Skin epidermis (tissue), 12 donors: ENCODE measurements around the gene SLC2A2.

Experiments used
- H3K27ac ChIP-seq, 21 experiments: fragments of 200-600 bp; sonication (generic) in 11 of 21; one replicate each; pipeline ENCODE4 v1.5.0; 2020; ENCODE audit warnings: mild to moderate bottlenecking in 3 of 21, inconsistent platforms in 2 of 21, moderate library complexity in 2 of 21
- H3K4me3 ChIP-seq, 7 experiments: fragments of 200-600 bp; sonication (generic) in 2 of 7; one replicate each; pipeline ENCODE4 v1.5.0; 2020; ENCODE audit warnings: inconsistent platforms in 2 of 7, mild to moderate bottlenecking in 2 of 7, moderate library complexity in 1 of 7

Gene SLC2A2

GRCh38 chr3:171026597-171027293 lies at the start of gene SLC2A2:
Gene SLC2A2 (minus strand): TSS chr3:171026720. CDS start chr3:171026670, 50 bp downstream.
- H3K4me3 ChIP-seq: no peak within 1 kb of the TSS
- H3K27ac ChIP-seq: no peak within 1 kb of the TSS

GRCh38 chr3:171072432-171072831 lies 45.9 kb upstream of the SLC2A2 start:
- H3K27ac ChIP-seq: no peak overlapping the region
- H3K4me3 ChIP-seq: no peak overlapping the region

GRCh38 chr3:171068658-171069057 lies 42.1 kb upstream of the SLC2A2 start:
- no peak overlapping the region for H3K27ac ChIP-seq
- no peak overlapping the region for H3K4me3 ChIP-seq

DNA sequence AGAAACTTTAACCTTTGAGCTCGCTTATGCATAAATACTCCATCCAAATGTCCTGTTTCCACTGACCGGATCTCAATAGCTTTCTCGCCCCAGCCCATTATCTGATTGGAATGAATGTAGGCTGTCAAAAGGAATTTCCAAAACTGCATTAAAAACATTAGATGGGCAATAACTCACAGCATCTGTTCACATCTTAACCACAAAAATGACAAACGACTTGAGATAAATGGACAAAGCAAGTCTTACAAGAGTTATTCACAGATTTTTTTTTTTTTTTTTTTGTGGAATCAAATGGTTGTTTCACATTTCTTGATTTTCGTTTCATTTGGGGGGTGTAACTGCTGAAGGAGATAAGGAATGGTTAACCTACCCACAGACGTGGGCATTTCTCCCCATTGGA lies 39.7 kb upstream of the SLC2A2 start:
- no peak overlapping the region for H3K27ac ChIP-seq
- H3K4me3 ChIP-seq: no peak overlapping the region

DNA sequence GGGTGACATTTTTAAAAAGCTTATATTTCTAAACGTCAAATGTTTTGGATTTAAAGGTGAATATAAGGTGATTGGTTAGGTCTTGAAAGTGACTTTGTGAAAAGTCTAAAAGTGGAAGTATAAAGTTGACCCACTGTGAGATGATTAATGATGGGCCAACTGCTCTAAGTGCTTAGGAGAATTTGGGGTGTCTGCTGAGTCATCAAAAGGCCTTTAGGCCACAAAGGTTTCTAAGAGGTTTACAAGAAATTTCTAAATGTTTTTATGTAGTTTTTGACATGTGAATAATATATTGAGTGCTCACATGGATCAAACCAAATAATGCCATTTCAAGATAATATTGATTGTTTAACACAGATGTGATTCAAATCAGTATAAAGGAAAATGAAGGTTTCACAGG lies 39.2 kb upstream of the SLC2A2 start:
- no peak overlapping the region for H3K4me3 ChIP-seq
- H3K27ac ChIP-seq: no peak overlapping the region

DNA sequence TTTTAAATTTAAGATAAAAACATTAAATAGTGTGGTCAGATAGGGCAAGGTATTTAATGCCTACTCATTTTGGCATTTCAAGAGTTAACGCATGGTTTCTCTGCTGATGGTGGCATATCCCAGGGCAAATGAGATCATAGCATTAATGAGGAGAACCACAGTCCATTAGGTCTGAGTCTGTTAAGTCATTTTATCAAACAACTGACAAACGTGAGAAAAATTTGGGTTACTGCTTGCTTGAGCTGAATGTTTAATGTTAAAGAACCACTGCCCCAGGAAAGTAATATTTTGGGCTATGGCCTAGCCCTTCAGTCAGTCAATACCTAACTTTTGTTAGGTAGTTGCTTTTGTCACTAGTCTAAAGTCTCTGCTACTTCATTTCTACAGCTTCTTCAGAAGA lies 37.9 kb upstream of the SLC2A2 start:
- Histone ChIP-seq H3K27ac (no peak overlapping the region), H3K4me3 (no peak overlapping the region)

- Histone ChIP-seq H3K27ac (no peak overlapping the region), H3K4me3 (no peak overlapping the region)
Observed at GRCh38 chr3:171061749-171062148, 35.2 kb upstream of the SLC2A2 start.

DNA sequence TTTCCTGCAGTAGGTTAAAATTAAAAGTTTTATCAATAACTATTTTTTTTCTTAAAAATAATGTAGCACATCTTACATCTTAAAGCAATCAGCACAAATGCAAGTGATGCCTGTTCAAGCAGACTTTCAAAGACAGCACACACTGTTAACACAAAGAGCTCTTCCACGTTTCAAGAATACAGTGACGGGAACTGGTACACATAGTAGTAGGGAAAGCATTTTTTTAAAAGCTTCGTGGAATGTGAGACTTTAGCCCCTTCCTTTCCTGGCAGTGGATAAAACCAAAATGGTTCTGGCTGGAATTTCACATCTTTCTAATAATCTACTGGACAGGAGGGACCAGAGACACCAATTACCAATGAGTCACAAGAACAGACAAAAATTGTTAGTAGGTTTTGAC lies 33.5 kb upstream of the SLC2A2 start:
- Histone ChIP-seq H3K4me3 (no peak overlapping the region), H3K27ac (no peak overlapping the region)

DNA sequence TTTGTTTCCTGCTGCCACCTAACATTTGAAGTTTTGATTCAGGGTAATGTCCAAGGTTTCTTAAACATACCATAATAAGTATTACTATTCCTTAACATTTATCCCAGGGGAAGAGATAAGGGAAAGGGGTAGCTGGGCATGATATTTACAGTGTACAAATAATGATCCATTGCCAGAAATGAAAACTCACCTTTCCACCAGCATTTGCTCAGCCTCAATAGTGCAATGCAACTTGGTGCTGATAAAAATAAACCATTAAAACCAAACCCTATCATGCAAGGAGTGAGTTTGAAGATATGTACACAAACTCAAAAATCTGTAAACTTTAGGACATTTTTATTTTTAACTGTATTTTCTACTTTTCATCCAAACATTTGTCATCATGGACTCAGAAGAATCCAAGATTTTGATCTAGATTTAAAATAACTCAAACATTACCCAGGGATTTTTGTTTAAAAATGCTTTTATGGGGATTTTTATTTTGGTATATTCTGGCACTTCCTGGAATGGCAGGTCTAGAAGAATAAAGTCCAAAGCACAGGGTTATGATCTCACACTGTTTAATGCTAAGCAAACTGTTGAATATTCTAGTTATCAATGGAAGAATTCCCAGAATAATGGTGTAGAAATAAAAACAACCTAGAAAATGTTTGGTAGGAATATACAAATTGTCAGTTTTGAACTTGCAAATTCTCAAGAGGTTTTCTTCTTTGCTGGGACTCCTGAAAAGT lies 32.5 kb upstream of the SLC2A2 start:
- H3K4me3 ChIP-seq: no peak overlapping the region
- no peak overlapping the region for H3K27ac ChIP-seq

- Histone ChIP-seq H3K4me3 (no peak overlapping the region), H3K27ac (no peak overlapping the region)
Observed at GRCh38 chr3:171058058-171058457, 31.5 kb upstream of the SLC2A2 start.

DNA sequence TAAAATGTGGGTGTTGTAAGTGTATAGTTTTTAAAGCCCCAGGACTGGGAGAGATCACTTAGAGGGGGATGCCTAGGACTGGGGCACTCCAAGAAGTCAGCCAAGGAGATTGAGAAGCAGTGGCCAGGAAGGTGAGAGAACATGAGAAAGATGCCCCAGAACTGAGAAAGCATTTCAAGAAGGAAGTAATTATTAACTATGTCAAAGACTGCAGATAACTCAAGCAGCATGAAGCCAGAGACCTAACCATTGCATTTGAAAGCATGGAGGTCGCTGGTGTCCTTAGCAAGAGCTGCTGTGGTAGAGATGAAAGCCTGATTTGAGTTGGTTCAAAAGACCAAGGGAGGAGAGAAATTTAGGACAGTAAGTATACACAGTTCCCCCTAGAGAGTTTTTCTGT lies 30.6 kb upstream of the SLC2A2 start:
- H3K4me3 ChIP-seq: no peak overlapping the region
- H3K27ac ChIP-seq: no peak overlapping the region

- no peak overlapping the region for H3K27ac ChIP-seq
- no peak overlapping the region for H3K4me3 ChIP-seq
Observed at GRCh38 chr3:171056528-171056927, 30.0 kb upstream of the SLC2A2 start.

DNA sequence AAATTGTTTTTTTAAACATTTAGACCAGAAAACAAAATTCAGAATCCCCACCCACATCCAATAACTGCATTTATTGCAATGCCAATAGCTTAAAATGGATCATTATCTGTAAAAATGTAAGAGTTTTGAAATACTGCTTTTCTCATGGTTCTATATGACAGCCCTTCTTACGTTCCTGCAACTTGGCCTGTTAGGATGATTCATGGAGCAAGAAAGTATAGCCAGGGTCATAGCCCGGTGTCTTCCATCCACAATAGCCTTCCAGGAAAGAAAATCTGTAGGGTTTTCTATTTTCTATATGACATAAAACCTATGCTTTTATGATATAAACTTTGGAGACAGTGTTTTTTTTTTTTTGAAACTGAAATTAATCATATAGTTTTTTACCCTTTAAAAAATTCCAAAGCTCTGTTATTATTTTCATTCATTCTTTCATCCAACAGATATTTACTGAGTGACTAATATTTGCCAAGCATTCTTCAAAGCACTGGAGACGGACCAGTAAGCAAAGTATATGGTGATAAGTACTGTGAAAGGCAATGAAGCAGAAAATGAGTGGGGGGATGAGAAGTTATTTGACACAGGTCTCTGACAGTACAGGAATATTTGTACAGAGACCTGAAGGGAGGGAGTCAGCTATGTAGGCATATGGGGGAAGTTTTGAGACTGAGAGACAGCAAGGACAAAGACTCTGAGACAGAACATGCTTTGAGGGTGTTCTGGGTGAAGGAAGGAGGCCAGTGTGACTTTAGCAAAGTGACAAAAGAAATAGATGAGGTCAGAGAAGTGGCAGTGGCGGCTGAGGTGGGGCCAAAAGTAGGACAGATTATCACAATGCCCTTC lies 29.0 kb upstream of the SLC2A2 start:
- Histone ChIP-seq H3K27ac (no peak overlapping the region), H3K4me3 (no peak overlapping the region)

DNA sequence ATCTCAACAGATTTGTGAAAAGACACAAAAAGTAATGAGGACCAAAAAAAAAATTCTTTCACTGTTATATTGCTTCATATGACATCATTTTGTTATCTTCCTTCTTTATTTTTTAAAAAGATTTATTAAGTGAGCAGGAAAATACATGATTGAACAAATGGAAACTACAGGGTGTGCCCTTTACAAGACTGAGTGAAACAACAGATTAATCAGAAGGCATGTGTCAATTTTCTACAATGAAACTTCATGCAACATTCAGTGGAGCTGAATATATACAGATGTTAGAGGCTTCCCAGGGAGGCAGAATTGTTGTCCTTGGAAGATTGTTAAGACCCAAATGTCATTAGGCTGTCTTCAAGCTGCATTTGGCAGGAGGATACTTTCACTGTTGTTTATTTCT lies 28.4 kb upstream of the SLC2A2 start:
- Histone ChIP-seq H3K27ac (no peak overlapping the region), H3K4me3 (no peak overlapping the region)

DNA sequence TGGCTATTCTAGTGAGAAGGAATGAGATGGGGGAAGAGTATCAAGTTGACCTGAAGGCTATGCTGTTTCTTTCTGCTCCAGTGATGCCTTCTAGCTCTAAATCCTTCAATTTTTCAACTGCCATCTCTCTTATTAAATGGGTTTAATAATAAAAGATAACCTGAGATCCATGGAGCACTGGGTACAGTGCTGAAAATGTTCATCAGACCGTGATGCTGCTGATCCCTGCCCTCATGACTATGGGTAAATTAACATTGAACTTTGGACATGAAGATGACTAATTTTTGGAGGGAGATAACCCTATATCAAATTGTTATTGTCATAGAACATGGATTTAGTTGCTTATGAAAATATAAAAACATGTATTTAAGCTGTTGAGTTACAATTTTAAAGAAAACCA lies 27.7 kb upstream of the SLC2A2 start:
- H3K4me3 ChIP-seq: no peak overlapping the region

GRCh38 chr3:171049861-171050444 lies 23.4 kb upstream of the SLC2A2 start:
- no peak overlapping the region for H3K4me3 ChIP-seq
- H3K27ac ChIP-seq: no peak overlapping the region

More for the DNA sequence above, 27.7 kb upstream of the SLC2A2 start:
- H3K27ac ChIP-seq: no peak overlapping the region

DNA sequence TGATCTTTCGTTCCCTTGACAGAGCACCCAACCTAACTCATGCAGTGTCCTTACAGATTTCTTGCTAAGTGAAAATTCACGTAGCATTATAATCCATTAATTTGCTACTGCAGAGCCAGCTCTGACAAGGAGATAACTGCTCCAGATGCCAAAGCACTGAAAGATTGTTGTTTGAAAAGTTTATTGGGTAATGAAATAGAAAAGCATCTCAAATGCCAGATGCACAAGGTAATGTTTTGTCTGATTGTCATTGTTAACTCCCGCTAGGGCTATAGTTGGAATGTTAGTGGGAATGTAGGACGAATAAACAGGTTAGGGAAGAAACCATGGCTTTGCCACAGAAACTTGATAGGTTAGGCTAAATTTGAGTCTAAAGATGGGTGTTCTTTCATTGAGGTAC lies 20.2 kb upstream of the SLC2A2 start:
- Histone ChIP-seq H3K4me3 (no peak overlapping the region), H3K27ac (no peak overlapping the region)

DNA sequence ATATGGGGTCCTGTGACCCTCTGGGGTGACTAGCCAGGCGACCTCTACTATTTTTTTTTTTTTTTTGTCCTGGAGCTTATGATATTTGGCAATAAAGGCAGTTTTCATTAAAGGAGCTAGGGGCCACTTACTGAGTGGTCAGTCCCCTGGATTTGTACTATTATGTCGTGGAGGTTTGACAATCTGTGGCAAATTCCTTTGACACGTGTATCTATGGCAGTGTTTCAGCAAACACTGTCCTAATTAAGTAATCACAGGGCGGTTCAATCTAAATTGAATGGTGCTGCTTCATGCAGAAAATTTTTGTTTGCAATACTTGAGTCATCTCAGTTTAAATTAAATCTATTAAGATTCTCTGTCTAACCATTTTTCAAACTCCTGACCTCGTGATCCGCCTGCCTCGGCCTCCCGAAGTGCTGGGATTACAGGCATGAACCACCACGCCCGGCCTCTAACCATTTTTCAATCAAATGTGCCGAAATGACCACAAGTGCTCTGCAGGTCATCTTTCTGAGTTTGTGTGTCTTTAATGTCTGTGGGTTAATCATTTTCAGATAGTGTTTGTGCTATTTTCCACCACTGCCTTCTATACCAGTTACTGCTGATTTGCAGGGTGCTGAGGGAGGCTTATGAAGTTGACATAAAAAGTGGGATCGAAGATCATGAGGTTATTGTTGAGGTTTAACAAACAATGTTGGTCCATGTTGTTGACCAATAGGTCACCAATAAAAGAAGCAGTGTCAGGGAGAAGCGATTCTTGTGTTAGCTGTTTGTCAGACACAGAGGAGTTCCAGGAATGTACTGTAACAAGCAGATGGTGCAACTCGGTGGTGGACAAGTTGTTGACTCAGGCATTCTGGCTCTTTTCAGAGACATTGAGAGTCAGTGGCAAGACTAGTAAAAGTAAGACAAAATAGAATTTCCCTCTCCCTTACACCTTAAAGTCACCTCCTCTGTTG lies 18.6 kb upstream of the SLC2A2 start:
- Histone ChIP-seq H3K4me3 (no peak overlapping the region), H3K27ac (peak overlapping the region in 1 of 21 experiments; percentile 56)

DNA sequence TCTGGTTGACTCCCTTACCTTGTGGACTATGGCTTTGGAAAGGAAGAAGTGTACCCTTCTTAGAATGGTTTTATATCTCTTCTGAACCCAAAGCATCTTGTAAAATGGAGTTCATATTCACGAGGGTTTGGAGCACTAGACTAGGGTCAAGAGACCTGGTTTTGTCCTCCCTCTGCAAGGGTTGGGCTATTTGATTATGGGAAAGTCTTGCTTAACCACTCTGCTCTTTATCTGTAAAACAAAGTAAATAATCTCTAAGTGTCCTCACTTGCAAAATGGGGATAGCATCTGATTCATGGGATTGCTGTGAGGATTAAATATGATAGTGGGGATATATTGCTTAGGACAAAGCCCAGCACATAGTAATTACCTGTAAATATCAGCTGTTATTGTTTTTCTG lies 17.9 kb upstream of the SLC2A2 start:
- no peak overlapping the region for H3K4me3 ChIP-seq
- H3K27ac ChIP-seq: no peak overlapping the region
